ENCODE data around the gene EXOC1. TPM values are rescaled to one million over a fixed set of nuclear protein-coding genes. Genes with fewer than 3 reads are reported as not detected.
"Not testable (repeated sequence)": the region's sequence is repeated elsewhere in the genome, so short reads cannot be mapped to it uniquely, and the experiment has no call there.

EXOC1 gene
- total RNA-seq, 1 experiment from 2014 or later: 17.6 TPM

DNA sequence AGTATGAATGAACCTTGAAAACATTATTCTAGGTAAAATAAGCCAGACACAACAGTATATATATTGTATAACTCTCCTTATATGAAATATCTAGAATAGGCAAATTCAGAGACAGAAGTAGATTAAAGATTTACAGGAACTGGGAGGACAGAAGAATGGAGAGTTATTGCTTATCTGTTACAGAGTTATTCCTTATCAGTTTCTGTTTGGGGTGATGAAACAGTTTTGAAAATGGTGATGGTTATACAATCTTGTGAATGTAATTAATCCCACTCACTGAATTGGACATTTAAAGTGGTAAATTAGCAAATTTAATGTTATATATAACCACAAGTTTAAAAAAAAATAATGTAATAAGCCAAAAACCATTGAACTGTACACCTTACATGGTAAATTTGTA, 14.5 kb upstream of the EXOC1 start:
- ATAC-seq: no peak

DNA sequence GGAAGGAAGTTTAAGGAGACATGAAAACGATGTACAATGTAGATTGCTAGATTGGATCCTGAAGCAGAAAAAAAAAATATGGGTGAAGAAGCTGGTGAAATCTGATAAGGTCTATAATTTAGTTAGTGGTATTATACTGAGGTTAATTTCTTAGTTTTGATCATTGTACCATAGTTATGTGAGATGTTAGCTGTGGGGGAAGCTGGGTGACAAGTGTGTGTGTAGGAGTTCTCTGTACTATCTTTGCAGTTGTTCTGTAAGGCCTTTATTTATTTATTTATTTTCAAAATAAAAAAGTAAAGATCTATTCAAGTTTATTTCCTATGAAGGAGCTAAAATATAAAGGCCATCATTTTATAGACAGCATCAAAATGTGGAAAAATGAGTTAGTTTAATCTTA, 12.5 kb upstream of the EXOC1 start:
- Histone ChIP-seq H3K27me3 (ENCODE audit: insufficient read depth, low read length) (no peaks in the 10 kb centered on the region), H3K4me2 (ENCODE audit: low read length) (no peak overlapping the region), H3K4me3 (replicated peaks in 1 of 2; ENCODE audit: low read depth in 1 of 2, low read length in 2 of 2) (no peak overlapping the region), H3K9ac (ENCODE audit: low read length) (no peak overlapping the region), H3K79me2 (ENCODE audit: insufficient read depth, low read length) (no peaks in the 10 kb centered on the region), H3K4me1 (ENCODE audit: control insufficient read depth in 1 of 2, insufficient read depth in 2 of 2, low read length in 2 of 2) (no peaks in the 10 kb centered on the region), H4K20me1 (ENCODE audit: insufficient read depth) (no peaks in the 10 kb centered on the region), H3K9me3 (ENCODE audit: control insufficient read depth in 1 of 2, insufficient read depth in 1 of 2, low read depth in 1 of 2, low read length in 2 of 2) (no peaks in the 10 kb centered on the region), H3K27ac (ENCODE audit: low read depth, low read length) (no peak overlapping the region), H3K36me3 (ENCODE audit: control insufficient read depth in 1 of 2, insufficient read depth in 2 of 2, low read length in 2 of 2) (no peaks in the 10 kb centered on the region), H3K9me2 (ENCODE audit: insufficient read depth) (no peaks in the 10 kb centered on the region), H2AFZ (ENCODE audit: low read depth, low read length, poor library complexity, severe bottlenecking) (no peak overlapping the region)
- DNase-seq (ENCODE audit: low read depth, low spot score): no peak
- ChIA-PET RAD21 (ENCODE audit: low non-redundant PET in 1 of 2, low total read pairs in 2 of 2, uncharacterized antibody in 2 of 2, unreplicated experiment in 2 of 2) (no interaction called here), POLR2A (no interaction called here), CTCF (no interaction called here)
- intact Hi-C loops (cut with micrococcal nuclease): no loop called here
- BruUV-seq (replicated peaks): no TSS peak
- no peak for ATAC-seq
- TF ChIP-seq SIN3A (IDR thresholded peaks at IDR 0.05; ENCODE audit: low read depth): no peak

More for the DNA sequence above, 14.5 kb upstream of the EXOC1 start:
- no peak for DNase-seq (ENCODE audit: low read depth, low spot score)
- BruUV-seq (replicated peaks): no TSS peak
- Histone ChIP-seq H3K4me2 (ENCODE audit: low read length) (no peak overlapping the region), H2AFZ (ENCODE audit: low read depth, low read length, poor library complexity, severe bottlenecking) (no peak overlapping the region), H3K4me3 (replicated peaks in 1 of 2; ENCODE audit: low read depth in 1 of 2, low read length in 2 of 2) (no peak overlapping the region), H3K9ac (ENCODE audit: low read length) (no peak overlapping the region), H3K4me1 (ENCODE audit: control insufficient read depth in 1 of 2, insufficient read depth in 2 of 2, low read length in 2 of 2) (no peaks in the 10 kb centered on the region), H3K79me2 (ENCODE audit: insufficient read depth, low read length) (no peaks in the 10 kb centered on the region), H3K27me3 (ENCODE audit: insufficient read depth, low read length) (no peaks in the 10 kb centered on the region), H4K20me1 (ENCODE audit: insufficient read depth) (no peaks in the 10 kb centered on the region), H3K9me3 (ENCODE audit: control insufficient read depth in 1 of 2, insufficient read depth in 1 of 2, low read depth in 1 of 2, low read length in 2 of 2) (no peaks in the 10 kb centered on the region), H3K9me2 (ENCODE audit: insufficient read depth) (no peaks in the 10 kb centered on the region), H3K36me3 (ENCODE audit: control insufficient read depth in 1 of 2, insufficient read depth in 2 of 2, low read length in 2 of 2) (no peaks in the 10 kb centered on the region), H3K27ac (ENCODE audit: low read depth, low read length) (no peak overlapping the region)
- POLR2A ChIA-PET: no interaction called here
- intact Hi-C loops (cut with micrococcal nuclease): no loop called here
- no peak for TF ChIP-seq FOSL1 (IDR thresholded peaks at IDR 0.05; ENCODE audit: low read depth)
- CTCF ChIA-PET: no interaction called here
- RAD21 ChIA-PET (ENCODE audit: low non-redundant PET in 1 of 2, low total read pairs in 2 of 2, uncharacterized antibody in 2 of 2, unreplicated experiment in 2 of 2): no interaction called here

DNA sequence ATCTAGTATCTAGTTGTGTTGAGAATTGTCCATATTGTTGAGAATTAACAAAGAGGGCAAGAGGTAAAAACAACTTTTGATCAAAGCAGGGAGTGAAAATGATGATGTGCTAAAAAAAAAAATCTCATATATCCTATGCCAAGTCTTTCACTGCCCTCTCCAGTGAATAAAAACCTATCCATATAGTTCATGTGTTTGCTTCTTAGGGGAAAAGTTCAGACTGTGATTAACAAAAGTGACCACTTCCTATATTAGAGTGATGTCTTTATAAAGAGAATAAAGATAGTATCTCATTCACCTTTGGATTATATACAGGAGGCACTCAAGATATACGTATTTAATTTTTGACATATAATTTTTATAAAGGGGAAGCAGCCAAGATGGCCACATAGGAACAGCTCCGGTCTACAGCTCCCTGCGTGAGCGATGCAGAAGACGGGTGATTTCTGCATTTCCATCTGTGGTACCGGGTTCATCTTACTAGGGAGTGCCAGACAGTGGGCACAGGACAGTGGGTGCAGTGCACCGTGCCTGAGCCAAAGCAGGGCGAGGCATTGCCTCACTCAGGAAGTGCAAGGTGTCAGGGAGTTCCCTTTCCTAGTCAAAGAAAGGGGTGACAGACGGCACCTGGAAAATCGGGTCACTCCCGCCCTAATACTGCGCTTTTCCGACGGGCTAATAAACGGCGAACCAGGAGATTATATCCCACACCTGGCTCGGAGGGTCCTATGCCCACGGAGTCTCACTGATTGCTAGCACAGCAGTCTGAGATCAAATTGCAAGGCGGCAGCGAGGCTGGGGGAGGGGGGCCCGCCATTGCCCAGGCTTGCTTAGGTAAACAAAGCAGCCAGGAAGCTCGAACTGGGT, 11.8 kb upstream of the EXOC1 start:
- intact Hi-C loops (cut with micrococcal nuclease); H3K79me2 ChIP-seq (ENCODE audit: insufficient read depth, low read length); H3K27me3 ChIP-seq (ENCODE audit: insufficient read depth, low read length); H3K27ac ChIP-seq (ENCODE audit: low read depth, low read length); BruUV-seq (replicated peaks); H3K4me1 ChIP-seq (ENCODE audit: control insufficient read depth in 1 of 2, insufficient read depth in 2 of 2, low read length in 2 of 2); DNase-seq (ENCODE audit: low read depth, low spot score); H4K20me1 ChIP-seq (ENCODE audit: insufficient read depth); H3K36me3 ChIP-seq (ENCODE audit: control insufficient read depth in 1 of 2, insufficient read depth in 2 of 2, low read length in 2 of 2); POLR2A ChIA-PET; H3K9me2 ChIP-seq (ENCODE audit: insufficient read depth); RAD21 ChIA-PET (ENCODE audit: low non-redundant PET in 1 of 2, low total read pairs in 2 of 2, uncharacterized antibody in 2 of 2, unreplicated experiment in 2 of 2); H3K4me2 ChIP-seq (ENCODE audit: low read length); H3K9ac ChIP-seq (ENCODE audit: low read length); CTCF ChIA-PET; H3K4me3 ChIP-seq (replicated peaks in 1 of 2; ENCODE audit: low read depth in 1 of 2, low read length in 2 of 2); ATAC-seq; H2AFZ ChIP-seq (ENCODE audit: low read depth, low read length, poor library complexity, severe bottlenecking); H3K9me3 ChIP-seq (ENCODE audit: control insufficient read depth in 1 of 2, insufficient read depth in 1 of 2, low read depth in 1 of 2, low read length in 2 of 2): not testable (repeated sequence)

- RAD21 ChIA-PET (ENCODE audit: low non-redundant PET in 1 of 2, low total read pairs in 2 of 2, uncharacterized antibody in 2 of 2, unreplicated experiment in 2 of 2); H3K79me2 ChIP-seq (ENCODE audit: insufficient read depth, low read length); BruUV-seq (replicated peaks); CTCF ChIA-PET; H3K4me1 ChIP-seq (ENCODE audit: control insufficient read depth in 1 of 2, insufficient read depth in 2 of 2, low read length in 2 of 2); DNase-seq (ENCODE audit: low read depth, low spot score); H3K9me3 ChIP-seq (ENCODE audit: control insufficient read depth in 1 of 2, insufficient read depth in 1 of 2, low read depth in 1 of 2, low read length in 2 of 2); POLR2A ChIA-PET; ATAC-seq; H3K36me3 ChIP-seq (ENCODE audit: control insufficient read depth in 1 of 2, insufficient read depth in 2 of 2, low read length in 2 of 2); H3K27me3 ChIP-seq (ENCODE audit: insufficient read depth, low read length); H3K9me2 ChIP-seq (ENCODE audit: insufficient read depth); intact Hi-C loops (cut with micrococcal nuclease); H3K4me2 ChIP-seq (ENCODE audit: low read length); H3K27ac ChIP-seq (ENCODE audit: low read depth, low read length); H4K20me1 ChIP-seq (ENCODE audit: insufficient read depth); H2AFZ ChIP-seq (ENCODE audit: low read depth, low read length, poor library complexity, severe bottlenecking); H3K4me3 ChIP-seq (replicated peaks in 1 of 2; ENCODE audit: low read depth in 1 of 2, low read length in 2 of 2); H3K9ac ChIP-seq (ENCODE audit: low read length): not testable (repeated sequence)
Measured at GRCh38 chr4:55842312-55842711, 11.1 kb upstream of the EXOC1 start.
